ENCODE measurements around the gene TBCD. TPM values are rescaled to one million over a fixed set of nuclear protein-coding genes. Genes with fewer than 3 reads are reported as not detected.

The TBCD gene
- polyA plus RNA-seq, 4 donors, result 54.4 to 90.7 (median 68.7) TPM

GRCh38 chr17:82876602-82877379 lies 124.9 kb downstream of the TBCD start:
- DNase-seq (ENCODE audit: low read depth in 4 of 4, low spot score in 3 of 4), result no peak

GRCh38 chr17:82878527-82878926 lies 126.7 kb downstream of the TBCD start:
- no peak for DNase-seq (ENCODE audit: low read depth in 4 of 4, low spot score in 3 of 4)

GRCh38 chr17:82879241-82879640 lies 127.4 kb downstream of the TBCD start:
- no peak for DNase-seq (ENCODE audit: low read depth in 4 of 4, low spot score in 3 of 4)

GRCh38 chr17:82880620-82881323 lies 128.9 kb downstream of the TBCD start:
- no peak for DNase-seq (ENCODE audit: low read depth in 4 of 4, low spot score in 3 of 4)

GRCh38 chr17:82881324-82881823 lies 129.5 kb downstream of the TBCD start:
- DNase-seq (ENCODE audit: low read depth in 4 of 4, low spot score in 3 of 4), result no peak

GRCh38 chr17:82881900-82882714 lies 130.2 kb downstream of the TBCD start:
- no peak for DNase-seq (ENCODE audit: low read depth in 4 of 4, low spot score in 3 of 4)

GRCh38 chr17:82882715-82883418 lies 131.0 kb downstream of the TBCD start:
- DNase-seq (ENCODE audit: low read depth in 4 of 4, low spot score in 3 of 4), result no peak

- no peak for DNase-seq (ENCODE audit: low read depth in 4 of 4, low spot score in 3 of 4)
These were observed 131.7 kb downstream of the TBCD start for GRCh38 chr17:82883419-82884031.

- DNase-seq (ENCODE audit: low read depth in 4 of 4, low spot score in 3 of 4), result no peak
These were observed 132.6 kb downstream of the TBCD start for GRCh38 chr17:82884341-82884969.

- no peak for DNase-seq (ENCODE audit: low read depth in 4 of 4, low spot score in 3 of 4)
These were observed 133.1 kb downstream of the TBCD start for GRCh38 chr17:82884970-82885353.

- DNase-seq (ENCODE audit: low read depth in 4 of 4, low spot score in 3 of 4), result no peak
These were observed 135.6 kb downstream of the TBCD start for GRCh38 chr17:82887255-82888164.

- DNase-seq (ENCODE audit: low read depth in 4 of 4, low spot score in 3 of 4), result no peak
These were observed 137.0 kb downstream of the TBCD start for GRCh38 chr17:82888583-82889495.

- DNase-seq (ENCODE audit: low read depth in 4 of 4, low spot score in 3 of 4), result no peak
These were observed 137.9 kb downstream of the TBCD start for GRCh38 chr17:82889496-82890338.

GRCh38 chr17:82890339-82890730 lies 138.5 kb downstream of the TBCD start:
- no peak for DNase-seq (ENCODE audit: low read depth in 4 of 4, low spot score in 3 of 4)

- no peak for DNase-seq (ENCODE audit: low read depth in 4 of 4, low spot score in 3 of 4)
These were observed 139.2 kb downstream of the TBCD start for GRCh38 chr17:82890926-82891678.

- DNase-seq (ENCODE audit: low read depth in 4 of 4, low spot score in 3 of 4), result no peak
These were observed 140.0 kb downstream of the TBCD start for GRCh38 chr17:82891911-82892310.

All from left renal pelvis (tissue), 4 donors.